Spleen (tissue), 11 donors: Measurements from ENCODE around the gene AQP2. TPM values are rescaled to one million over a fixed set of nuclear protein-coding genes. Genes with fewer than 3 reads are reported as not detected.

Experiments
- DNase-seq: peaks from one replicate; pipeline ENCODE4 v3.0.0-alpha.2; 2020
- H3K27ac ChIP-seq, 8 donors: fragments of 200-600 bp; sonication (generic) in 7 of 8; 1 replicate in 4 of 8; 2 replicates in 4 of 8; pipeline versions ENCODE4 v1.5.0 to v1.8.0; 2016 to 2021; ENCODE audit warnings: inconsistent platforms in 4 of 8, mild to moderate bottlenecking in 4 of 8, moderate library complexity in 1 of 8
- H3K27me3 ChIP-seq, 7 donors: fragments of 200-600 bp; sonication (generic) in 6 of 7; replicated peaks in 1 of 7; 1 replicate in 4 of 7; 2 replicates in 3 of 7; pipeline versions ENCODE4 v1.5.0 to v1.8.0; 2016 to 2021; ENCODE audit warnings: inconsistent platforms in 3 of 7, mild to moderate bottlenecking in 1 of 7
- H3K36me3 ChIP-seq, 6 donors: fragments of 200-600 bp; sonication (generic) in 5 of 6; 1 replicate in 4 of 6; 2 replicates in 2 of 6; pipeline versions ENCODE4 v1.5.0 to v1.8.0; 2016 to 2021; ENCODE audit warnings: inconsistent platforms in 2 of 6
- H3K4me1 ChIP-seq, 6 donors: fragments of 200-600 bp; sonication (generic) in 5 of 6; 1 replicate in 3 of 6; 2 replicates in 3 of 6; pipeline versions ENCODE4 v1.5.0 to v1.8.0; 2016 to 2021; ENCODE audit warnings: inconsistent platforms in 3 of 6
- H3K4me3 ChIP-seq, 8 donors: fragments of 200-600 bp; sonication (generic) in 7 of 8; 1 replicate in 4 of 8; 2 replicates in 4 of 8; pipeline versions ENCODE4 v1.5.0 to v1.8.0; 2016 to 2021; ENCODE audit warnings: inconsistent platforms in 4 of 8, mild to moderate bottlenecking in 4 of 8, moderate library complexity in 2 of 8
- H3K9me3 ChIP-seq, 8 donors: fragments of 200-600 bp; sonication (generic) in 7 of 8; 1 replicate in 4 of 8; 2 replicates in 4 of 8; pipeline versions ENCODE4 v1.5.0 to v1.8.0; 2016 to 2021; ENCODE audit warnings: inconsistent platforms in 4 of 8
- POLR2A ChIP-seq, 3 donors: fragments of 450-650 bp; IDR thresholded peaks; one replicate each; pipeline ENCODE4 v1.5.1; 2017; ENCODE audit warnings: antibody characterized with exemption in 3 of 3, mild to moderate bottlenecking in 1 of 3
- POLR2AphosphoS5 ChIP-seq, 3 donors: sonication (generic); formaldehyde crosslinking; IDR thresholded peaks; one replicate each; pipeline ENCODE4 v1.5.1; 2017; ENCODE audit warnings: antibody characterized with exemption in 3 of 3
- WGBS, 5 donors: extraction: QIAGEN DNeasy Blood & Tissue Kit in 3 of 5; methylation state at CpG; one replicate each; pipeline versions ENCODE4 v1.1.5 to v1.1.7; 2013 to 2018; 5-methylcytosine and 5-hydroxymethylcytosine counted together
- intact Hi-C: fragments of 100-400 bp; cut with DNase I; formaldehyde crosslinking; loops from one replicate; pipeline ENCODE4 v1.15.0; 2023; ENCODE audit warnings: low total_unique reads
- polyA plus RNA-seq, 3 donors: library from polyadenylated mRNA; stranded (reverse); fragments of 200-250 nt; gene quantifications; one replicate each; pipeline ENCODE4 v1.2.1, GENCODE V29; 2013
- total RNA-seq, 7 donors: library from RNA; depleted of rRNA in 3 of 7; stranded (reverse); fragments of >200 nt in 3 of 7; fragmentation: NEBNext Ultra II Directional in 4 of 7; extraction: Animal tissue kit (Norgen Biotek cat#: 25700) in 4 of 7; gene quantifications; one replicate each; pipeline versions ENCODE4 v1.1.0 to v1.2.1, GENCODE V29; 2016 to 2021
- TF ChIP-seq, protein P1 (sequence below), 11 experiments: fragments of 200-600 bp in 7 of 11; fragments of 450-650 bp in 4 of 11; sonication (generic) in 4 of 11; IDR thresholded peaks in 8 of 11; conservative IDR thresholded peaks in 3 of 11; 1 replicate in 7 of 11; 2 replicates in 4 of 11; pipeline versions ENCODE4 v1.4.0 to v1.8.0; 2016 to 2021; ENCODE audit warnings: antibody characterized with exemption in 11 of 11, inconsistent platforms in 4 of 11, mild to moderate bottlenecking in 1 of 11
- donor health status: healthy with polysubstance abuse.
- donor health status: DM: no; HTN: no; CAD: no; lungs with moderate emphysema.
- donor health status: DM: no; HTN: no; CAD: no.
- donor health status: Bipolar disorder and iron deficiency.
- donor health status: healthy.
- donor health status: DM: no; HTN: no; CAD: no.
- donor health status: DM: yes; HTN: yes; CAD: no.

Gene AQP2
- total and polyA plus RNA-seq, 10 donors: not detected

DNA sequence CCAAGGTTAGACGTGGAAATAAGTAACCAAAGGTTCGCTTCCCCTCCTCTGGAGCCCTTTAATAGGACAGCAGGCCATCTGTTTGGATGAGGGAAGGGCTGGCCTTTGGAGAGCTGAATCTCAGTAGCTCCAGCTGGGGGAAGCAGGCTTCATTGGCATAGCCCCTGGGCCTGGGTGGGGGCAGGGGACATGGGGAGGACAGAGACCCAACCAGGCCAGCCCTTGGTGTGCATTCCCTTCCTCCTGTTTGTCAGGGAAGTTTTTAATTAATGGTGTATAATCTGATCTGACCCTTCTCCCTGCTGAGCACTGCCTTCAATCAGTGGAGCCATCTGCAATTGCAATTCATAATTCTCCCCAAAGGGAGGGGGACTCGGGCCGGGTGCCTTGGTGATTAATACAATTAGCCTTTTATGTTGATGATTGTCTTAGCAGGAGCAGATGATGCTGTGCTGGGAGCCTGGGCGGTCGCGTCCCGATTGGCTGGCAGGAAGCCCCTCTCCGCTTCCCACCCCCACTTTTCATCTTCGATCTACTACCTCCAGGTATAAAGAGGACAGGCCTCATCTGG is 28.6 kb downstream of the AQP2 start:
- intact Hi-C loops: no loop called here
- 86 to 96% (median 91%) methylated on average over 10 of the region's 10 CpGs for WGBS, 5 donors

DNA sequence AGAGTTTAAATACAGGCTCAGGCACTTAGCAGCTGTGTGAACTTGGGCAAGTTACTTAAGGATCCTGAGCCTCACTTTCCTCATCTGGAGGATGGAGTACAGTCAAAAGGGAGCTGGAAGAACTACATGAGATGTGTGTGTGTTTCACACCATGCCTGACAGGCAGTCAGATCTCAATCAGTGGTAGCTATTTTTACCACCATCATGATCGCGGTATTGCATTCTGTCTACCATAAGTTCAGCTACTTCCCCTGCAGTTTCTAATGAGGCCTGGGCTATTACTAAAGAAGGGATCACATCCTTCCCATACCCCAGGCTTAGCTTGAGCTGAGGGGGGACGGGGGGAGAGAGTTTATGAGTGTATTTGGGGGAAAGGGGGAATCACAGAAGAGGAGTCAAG is 29.3 kb downstream of the AQP2 start:
- intact Hi-C loops: no loop called here
- no peak overlapping the region for H3K4me3 ChIP-seq
- WGBS, 5 donors: 69 to 87% (median 82%) methylated on average over 3 of the region's 3 CpGs
- no peak overlapping the region for H3K27ac ChIP-seq
- H3K36me3 ChIP-seq: no peaks in the 10 kb centered on the region
- peaks cover 0 to 26% (median 3%) of the 10 kb centered on the region in 6 donors for H3K4me1 ChIP-seq
- no peaks in the 10 kb centered on the region for H3K27me3 ChIP-seq
- no peaks in the 10 kb centered on the region for H3K9me3 ChIP-seq
- no peak for DNase-seq
- TF ChIP-seq, protein P1, sequence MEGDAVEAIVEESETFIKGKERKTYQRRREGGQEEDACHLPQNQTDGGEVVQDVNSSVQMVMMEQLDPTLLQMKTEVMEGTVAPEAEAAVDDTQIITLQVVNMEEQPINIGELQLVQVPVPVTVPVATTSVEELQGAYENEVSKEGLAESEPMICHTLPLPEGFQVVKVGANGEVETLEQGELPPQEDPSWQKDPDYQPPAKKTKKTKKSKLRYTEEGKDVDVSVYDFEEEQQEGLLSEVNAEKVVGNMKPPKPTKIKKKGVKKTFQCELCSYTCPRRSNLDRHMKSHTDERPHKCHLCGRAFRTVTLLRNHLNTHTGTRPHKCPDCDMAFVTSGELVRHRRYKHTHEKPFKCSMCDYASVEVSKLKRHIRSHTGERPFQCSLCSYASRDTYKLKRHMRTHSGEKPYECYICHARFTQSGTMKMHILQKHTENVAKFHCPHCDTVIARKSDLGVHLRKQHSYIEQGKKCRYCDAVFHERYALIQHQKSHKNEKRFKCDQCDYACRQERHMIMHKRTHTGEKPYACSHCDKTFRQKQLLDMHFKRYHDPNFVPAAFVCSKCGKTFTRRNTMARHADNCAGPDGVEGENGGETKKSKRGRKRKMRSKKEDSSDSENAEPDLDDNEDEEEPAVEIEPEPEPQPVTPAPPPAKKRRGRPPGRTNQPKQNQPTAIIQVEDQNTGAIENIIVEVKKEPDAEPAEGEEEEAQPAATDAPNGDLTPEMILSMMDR (IDR thresholded peaks at IDR 0.05 in 8 of 11, conservative IDR thresholded peaks at IDR 0.05 in 3 of 11): no peak
- TF ChIP-seq POLR2AphosphoS5 (IDR thresholded peaks at IDR 0.05): no peak
- no peak for TF ChIP-seq POLR2A (IDR thresholded peaks at IDR 0.05)

More for the DNA sequence above, 28.6 kb downstream of the AQP2 start:
- no peak for DNase-seq
- Histone ChIP-seq H3K4me1 (peaks cover 0 to 24% (median 3%) of the 10 kb centered on the region in 6 donors), H3K27ac (no peak overlapping the region), H3K27me3 (no peaks in the 10 kb centered on the region), H3K36me3 (no peaks in the 10 kb centered on the region), H3K9me3 (no peaks in the 10 kb centered on the region), H3K4me3 (no peak overlapping the region)
- TF ChIP-seq, protein P1 (IDR thresholded peaks at IDR 0.05 in 8 of 11, conservative IDR thresholded peaks at IDR 0.05 in 3 of 11): no peak
- TF ChIP-seq POLR2A (IDR thresholded peaks at IDR 0.05): no peak
- no peak for TF ChIP-seq POLR2AphosphoS5 (IDR thresholded peaks at IDR 0.05)

DNA sequence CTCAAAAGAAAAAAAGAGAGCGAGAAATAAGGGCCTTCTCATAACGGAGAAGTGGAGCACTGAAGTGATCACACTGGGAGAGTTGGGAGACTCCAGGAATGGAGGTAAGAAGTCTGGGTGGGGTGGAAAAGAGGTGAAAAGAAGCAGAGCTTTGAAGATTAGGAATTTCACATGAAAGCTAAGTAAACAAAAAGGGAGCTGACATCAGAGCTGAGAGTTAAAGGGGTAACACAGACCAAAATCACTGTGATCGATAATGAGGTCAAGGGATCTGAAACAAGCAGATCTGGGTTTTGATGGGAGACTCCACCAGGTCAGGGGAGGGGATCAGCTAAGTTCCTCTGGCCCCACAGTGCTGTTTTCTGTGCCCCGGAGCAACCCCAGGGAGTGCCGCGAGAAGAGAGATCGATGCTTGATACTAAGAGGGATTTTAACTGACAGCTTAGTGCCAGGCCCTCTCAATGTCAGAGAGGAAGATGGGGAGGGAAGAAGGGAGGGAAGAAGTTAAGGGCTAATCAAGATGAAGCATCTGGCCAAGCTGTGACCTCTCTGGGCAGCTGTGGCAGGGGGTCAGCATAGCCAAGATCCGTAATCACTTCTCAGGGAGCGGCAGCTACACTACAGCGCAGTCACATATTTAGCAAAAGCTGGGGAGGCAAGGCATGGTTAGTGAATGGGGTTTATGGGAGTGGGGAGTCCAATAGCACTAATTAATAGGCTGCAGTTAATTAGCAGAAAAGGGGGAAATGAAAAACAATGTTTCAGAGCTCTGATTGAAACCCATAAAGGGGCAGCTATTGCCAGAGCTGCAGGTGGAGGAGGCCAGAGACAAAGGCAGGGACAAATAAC is 30.2 kb downstream of the AQP2 start:
- WGBS, 5 donors: 90 to 95% (median 92%) methylated on average over 10 of the region's 10 CpGs
- intact Hi-C loops: no loop called here
- no peaks in the 10 kb centered on the region for H3K36me3 ChIP-seq
- no peaks in the 10 kb centered on the region for H3K27me3 ChIP-seq
- H3K4me1 ChIP-seq: peaks cover 0 to 26% (median 3%) of the 10 kb centered on the region in 6 donors
- H3K9me3 ChIP-seq: no peaks in the 10 kb centered on the region
- DNase-seq: no peak
- no peak overlapping the region for H3K4me3 ChIP-seq
- TF ChIP-seq POLR2AphosphoS5 (IDR thresholded peaks at IDR 0.05) (no peak), POLR2A (IDR thresholded peaks at IDR 0.05) (no peak)
- TF ChIP-seq, protein P1 (IDR thresholded peaks at IDR 0.05 in 8 of 11, conservative IDR thresholded peaks at IDR 0.05 in 3 of 11): no peak
- no peak overlapping the region for H3K27ac ChIP-seq
